ENCODE results near the gene DOCK1.

DOCK1 gene

GRCh38 chr10:127392351-127393235, 487.4 kb downstream of the DOCK1 start:
- H3K4me3 ChIP-seq (replicated peaks; ENCODE audit: low read depth, low read length), result no peak overlapping the region
- no peak for DNase-seq (ENCODE audit: low read depth)
- TF ChIP-seq CTCF (IDR thresholded peaks at IDR 0.05; ENCODE audit: low read length, missing control alignments), result no peak

- no peak for TF ChIP-seq CTCF (IDR thresholded peaks at IDR 0.05; ENCODE audit: low read length, missing control alignments)
- peak; percentile 24 for DNase-seq (ENCODE audit: low read depth)
- H3K4me3 ChIP-seq (replicated peaks; ENCODE audit: low read depth, low read length), result no peak overlapping the region
Measured at GRCh38 chr10:127398140-127398970, 493.1 kb downstream of the DOCK1 start.

GRCh38 chr10:127398971-127399365, 493.7 kb downstream of the DOCK1 start:
- no peak overlapping the region for H3K4me3 ChIP-seq (replicated peaks; ENCODE audit: low read depth, low read length)
- no peak for DNase-seq (ENCODE audit: low read depth)
- TF ChIP-seq CTCF (IDR thresholded peaks at IDR 0.05; ENCODE audit: low read length, missing control alignments), result no peak

- no peak overlapping the region for H3K4me3 ChIP-seq (replicated peaks; ENCODE audit: low read depth, low read length)
- DNase-seq (ENCODE audit: low read depth), result no peak
- TF ChIP-seq CTCF (IDR thresholded peaks at IDR 0.05; ENCODE audit: low read length, missing control alignments), result no peak
Measured at GRCh38 chr10:127399668-127400067, 494.4 kb downstream of the DOCK1 start.

GRCh38 chr10:127400216-127400615, 495.0 kb downstream of the DOCK1 start:
- no peak overlapping the region for H3K4me3 ChIP-seq (replicated peaks; ENCODE audit: low read depth, low read length)
- no peak for TF ChIP-seq CTCF (IDR thresholded peaks at IDR 0.05; ENCODE audit: low read length, missing control alignments)

GRCh38 chr10:127402596-127403409, 497.6 kb downstream of the DOCK1 start:
- no peak overlapping the region for H3K4me3 ChIP-seq (replicated peaks; ENCODE audit: low read depth, low read length)
- no peak for DNase-seq (ENCODE audit: low read depth)
- no peak for TF ChIP-seq CTCF (IDR thresholded peaks at IDR 0.05; ENCODE audit: low read length, missing control alignments)

More at GRCh38 chr10:127400216-127400615, 495.0 kb downstream of the DOCK1 start:
- no peak for DNase-seq (ENCODE audit: low read depth)

All from fibroblast of pulmonary artery (primary cell).